ENCODE data around the gene LAD1.

DNA sequence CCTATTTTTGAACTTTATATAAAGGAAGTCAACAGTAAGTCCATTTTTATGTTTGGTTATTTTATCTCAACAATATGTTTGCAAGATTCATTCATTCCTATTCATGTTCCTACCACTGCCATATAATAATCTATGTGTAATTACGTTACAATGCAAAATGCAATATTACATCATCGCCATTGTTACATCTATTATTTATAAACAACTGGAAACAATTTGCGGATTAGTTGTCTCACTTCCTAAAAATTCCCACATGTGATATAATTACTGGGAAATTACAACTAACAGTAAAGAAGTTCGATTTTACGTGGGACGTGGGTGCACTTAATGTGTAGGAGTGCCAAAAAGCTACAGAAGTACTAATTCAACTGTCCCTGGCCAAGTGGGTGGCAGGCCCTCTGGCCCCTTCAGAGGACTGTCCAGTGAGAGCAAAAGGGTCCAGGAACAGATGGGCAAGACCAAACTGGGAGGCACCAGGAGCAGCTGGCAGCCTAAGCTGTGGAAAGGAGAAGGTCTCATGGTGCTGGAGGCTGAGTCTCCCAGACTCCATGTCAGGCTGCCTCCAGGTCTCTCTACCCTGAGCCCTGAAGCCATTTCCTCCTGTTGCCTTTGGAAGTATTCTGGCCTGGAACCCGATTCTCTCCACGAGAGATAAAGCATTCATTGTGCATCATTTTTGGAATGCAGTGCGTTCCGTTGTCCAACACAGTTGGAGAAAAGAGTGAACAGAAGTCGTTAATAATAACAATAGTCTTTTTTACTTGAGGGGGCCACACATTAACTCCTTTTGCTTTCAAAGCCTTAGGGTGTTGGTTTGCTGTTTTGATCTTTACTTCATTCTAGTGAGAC, 64.6 kb downstream of the LAD1 start:
- TF ChIP-seq POLR2AphosphoS5 (IDR thresholded peaks at IDR 0.05) = no peak
- TF ChIP-seq POLR2A (IDR thresholded peaks at IDR 0.05) = no peak

Measured in breast epithelium (tissue), 3 donors.